GM18867 (cell line): Measurements from ENCODE around the gene AIF1.
"Not testable (repeated sequence)": the region's sequence is repeated elsewhere in the genome, so short reads cannot be mapped to it uniquely, and the experiment has no call there.

ENCODE experiments used
- ATAC-seq: cut with Tn5 transposase; IDR thresholded peaks from one replicate; pipeline ENCODE4 v1.9.1; 2021; ENCODE audit warnings: mild to moderate bottlenecking, moderate library complexity; ENCODE audit not compliant: unreplicated experiment

AIF1 gene

DNA sequence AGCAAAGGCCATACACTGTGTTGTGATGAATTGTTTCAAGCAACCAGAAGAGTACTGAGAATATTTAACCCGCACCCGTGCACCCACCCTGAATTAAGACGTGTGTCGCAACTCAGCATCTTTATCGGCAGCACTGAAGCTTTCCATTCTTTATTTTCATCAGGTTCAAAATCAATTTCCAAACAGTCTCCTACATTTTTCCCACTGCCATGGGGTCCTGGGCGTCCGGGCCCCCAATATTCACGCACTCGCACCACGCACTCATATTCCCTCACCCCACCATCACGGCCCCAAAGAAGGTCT lies 34.6 kb upstream of the AIF1 start:
- ATAC-seq = no peak

DNA sequence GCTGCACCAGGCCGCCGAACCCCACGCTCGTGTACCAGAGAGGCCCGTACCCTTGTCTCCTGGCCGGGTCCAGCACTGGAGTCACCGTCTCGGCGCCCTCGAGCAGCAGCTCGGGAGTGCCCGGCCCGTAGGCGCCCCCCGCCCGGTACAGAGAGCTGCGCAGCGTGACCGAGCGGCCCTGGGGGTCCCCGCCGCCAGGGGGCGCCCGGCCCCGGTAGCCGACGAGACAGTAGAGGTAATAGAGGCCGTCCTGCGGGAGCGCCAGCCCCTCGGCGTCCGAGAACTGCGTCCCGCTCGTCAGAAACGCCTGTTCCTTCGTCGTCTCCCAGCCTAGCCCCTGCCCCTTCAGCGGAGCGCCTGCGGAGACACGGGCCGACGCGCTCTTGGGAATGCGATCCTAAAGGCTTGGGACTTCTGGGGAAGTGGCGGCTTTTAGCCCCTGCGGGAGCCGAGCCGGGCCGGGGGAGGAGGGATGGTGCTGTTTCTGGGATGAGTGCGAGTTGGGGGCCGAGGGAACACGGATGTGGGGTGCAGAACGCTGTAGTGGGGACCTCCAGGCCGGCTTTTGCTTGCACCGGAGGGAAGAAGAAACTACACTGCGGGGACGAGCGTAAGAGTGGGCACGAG lies 34.1 kb upstream of the AIF1 start:
- ATAC-seq = peak; percentile 52

DNA sequence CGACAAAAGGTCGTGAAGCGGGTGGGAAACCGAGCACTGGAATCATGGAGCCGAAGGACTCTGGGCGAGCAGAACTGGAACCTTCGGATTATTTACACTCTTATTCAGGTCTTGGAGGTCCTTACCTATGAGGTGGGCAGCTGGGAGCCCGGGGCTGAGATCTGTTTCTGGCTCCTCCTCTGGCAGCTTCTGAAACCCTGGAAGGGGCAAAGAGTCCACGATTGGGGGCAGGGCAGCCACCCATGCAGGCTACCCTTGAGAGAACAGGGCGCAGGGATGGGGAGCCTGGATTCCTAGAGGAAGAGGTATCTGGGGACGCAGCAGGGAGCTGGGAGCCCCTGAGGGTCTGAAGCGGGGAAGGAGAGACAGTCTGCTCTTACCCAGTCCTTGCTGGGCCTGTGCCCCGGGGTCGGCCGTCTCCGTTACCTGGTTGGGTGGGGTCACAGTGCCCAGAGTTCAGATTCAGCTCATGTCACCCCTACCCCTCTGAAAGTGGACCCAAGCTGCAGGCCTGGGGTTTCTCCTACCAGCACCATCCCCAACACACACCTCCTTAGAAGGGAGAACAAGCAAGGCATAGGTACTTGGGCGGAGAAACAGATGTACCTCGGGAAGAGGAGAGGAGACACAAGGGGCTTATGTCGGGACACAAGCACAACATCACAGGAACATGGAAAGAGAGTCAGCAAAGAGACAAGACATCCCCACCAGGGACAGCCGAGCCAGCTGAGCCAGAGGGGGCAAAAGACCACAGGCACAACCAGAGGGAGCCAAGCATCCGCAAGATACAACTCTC lies 33.4 kb upstream of the AIF1 start:
- ATAC-seq = no peak

DNA sequence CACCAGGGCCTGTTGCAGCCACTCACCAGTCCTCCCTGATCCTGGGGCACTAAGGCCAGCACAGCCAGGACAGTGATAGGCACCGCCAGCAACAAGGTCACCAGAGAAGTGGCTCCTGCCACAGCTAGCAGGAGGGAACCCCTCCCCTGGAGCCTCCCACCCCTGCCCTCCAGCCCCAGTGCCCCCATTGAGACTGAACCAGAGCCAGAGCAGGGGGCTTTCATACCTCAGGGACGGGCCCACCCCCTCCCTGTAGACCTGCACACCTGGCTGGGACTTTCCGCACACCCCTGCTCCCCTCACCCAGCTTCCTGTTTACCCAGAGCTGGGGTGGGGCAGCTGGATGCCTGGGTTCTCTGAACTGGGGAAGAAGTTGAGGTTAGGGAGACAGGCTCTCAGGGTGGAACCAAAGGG lies 32.8 kb upstream of the AIF1 start, which contains the start of gene LTB:
Gene LTB, minus strand, starts transcription at position 195 of the 414 bp plus-strand sequence. Its CDS starts 7 bp downstream, at position 188.
- ATAC-seq = no peak

DNA sequence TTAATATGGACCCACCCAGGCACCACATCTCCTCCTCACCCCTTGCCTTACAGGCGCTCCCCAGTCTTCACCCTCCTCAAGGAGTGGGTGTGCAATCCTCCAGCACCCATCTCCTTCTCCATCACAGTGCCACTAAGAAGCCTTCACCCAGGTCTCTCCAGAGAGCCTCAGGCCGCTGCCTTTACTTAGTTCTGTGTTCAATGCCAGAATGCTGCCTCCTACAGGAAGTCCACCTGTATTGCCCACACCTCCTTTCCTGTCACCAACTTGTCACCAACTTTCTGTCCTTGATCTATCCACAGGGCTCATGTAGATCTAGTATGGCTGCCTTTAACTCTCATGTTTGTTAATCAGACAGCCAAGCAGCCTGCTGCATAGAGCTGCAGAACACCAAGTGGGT lies 29.5 kb upstream of the AIF1 start:
- no peak for ATAC-seq

DNA sequence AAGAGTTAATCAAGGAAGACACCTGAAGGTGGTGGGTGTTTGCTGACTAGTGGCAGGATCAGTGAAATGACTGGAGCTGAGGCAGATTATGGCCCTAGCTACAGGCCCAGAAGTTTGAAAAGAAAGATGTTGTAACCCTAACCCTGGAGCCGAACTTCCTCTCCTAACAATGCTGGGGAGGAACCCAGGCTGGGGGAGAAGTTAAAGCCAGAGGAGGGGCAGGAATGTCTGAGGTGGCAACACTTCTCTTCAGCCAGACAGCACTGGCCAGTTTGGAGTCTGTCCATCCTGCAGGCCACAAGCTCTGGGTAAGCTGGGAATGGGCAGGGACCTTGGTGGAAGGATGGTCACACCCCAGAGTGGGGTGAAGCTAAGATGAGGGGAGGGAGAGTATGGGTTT lies 29.0 kb upstream of the AIF1 start, which contains the start of gene LST1:
Gene LST1, plus strand, starts transcription at position 270 of the 400 bp plus-strand sequence. CDS start 1,023 bp downstream, outside the sequence.
- no peak for ATAC-seq

DNA sequence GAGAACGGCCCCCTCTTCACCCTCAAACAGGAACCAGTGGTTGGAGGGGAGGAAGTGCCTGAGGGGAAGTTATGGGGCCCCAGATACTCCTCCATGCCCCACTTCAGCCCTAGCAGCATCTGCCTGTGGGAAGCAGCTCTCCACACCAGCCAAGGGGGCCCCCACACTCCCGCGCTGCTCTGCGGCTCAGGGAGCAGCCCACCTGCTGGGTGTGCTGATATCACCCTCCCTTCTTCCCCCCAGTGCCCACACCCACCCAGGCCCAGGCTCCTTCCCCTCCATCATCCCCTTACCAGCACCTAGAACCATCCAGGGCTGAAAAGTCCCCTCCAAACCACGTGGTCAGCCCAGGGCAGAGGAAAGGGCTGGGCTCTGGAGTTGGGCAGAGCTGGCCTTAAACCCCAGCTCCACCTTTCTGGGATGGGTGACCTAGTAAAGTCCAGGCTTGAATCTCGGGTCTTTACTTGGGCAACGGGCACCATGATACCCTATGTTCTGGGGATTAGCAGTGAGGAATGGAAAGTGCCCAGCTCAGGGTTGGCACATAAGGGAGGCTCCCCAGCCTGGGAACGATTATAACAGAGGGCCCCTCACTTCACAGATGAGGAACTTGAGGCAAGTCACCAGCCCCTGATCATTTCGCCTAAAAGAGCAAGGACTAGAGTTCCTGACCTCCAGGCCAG lies 28.3 kb upstream of the AIF1 start:
- no peak for ATAC-seq

DNA sequence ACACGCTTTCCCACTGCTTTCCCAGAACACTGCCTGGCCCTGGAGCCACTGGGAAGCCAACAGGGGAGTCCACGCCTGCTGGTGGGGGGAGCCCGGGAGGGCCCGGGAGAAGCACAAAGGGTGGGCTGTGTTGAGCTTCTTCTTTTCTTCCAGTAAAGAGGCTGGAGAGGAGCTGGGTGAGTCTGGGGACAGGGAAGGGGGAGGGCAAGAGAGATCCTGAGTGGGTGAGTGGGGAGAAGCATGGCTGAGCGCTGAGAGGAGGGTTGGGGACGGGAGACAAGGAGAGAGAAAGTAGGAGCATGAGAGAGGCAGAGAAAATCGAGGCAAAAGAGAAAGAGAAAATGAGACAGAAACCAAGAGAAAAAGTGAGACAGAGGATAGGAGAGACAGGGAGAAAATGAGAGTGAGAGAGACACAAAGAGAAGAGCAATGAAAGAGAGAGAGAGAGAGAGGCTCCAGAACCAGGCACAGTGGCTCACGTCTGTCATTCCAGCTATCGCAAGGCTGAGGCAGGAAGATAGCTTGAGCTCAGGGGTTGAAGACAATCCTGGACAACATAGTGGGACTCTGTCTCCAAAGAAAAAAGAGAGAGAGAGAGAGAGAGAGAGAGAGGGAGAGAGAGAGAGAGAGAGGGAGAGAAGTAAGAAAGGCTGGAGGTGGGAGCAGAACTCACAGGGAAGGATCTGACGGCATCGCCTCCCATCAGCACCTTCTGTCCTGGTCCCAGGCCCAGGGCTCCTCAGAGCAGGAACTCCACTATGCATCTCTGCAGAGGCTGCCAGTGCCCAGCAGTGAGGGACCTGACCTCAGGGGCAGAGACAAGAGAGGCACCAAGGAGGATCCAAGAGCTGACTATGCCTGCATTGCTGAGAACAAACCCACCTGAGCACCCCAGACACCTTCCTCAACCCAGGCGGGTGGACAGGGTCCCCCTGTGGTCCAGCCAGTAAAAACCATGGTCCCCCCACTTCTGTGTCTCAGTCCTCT lies 26.9 kb upstream of the AIF1 start:
- ATAC-seq = no peak

DNA sequence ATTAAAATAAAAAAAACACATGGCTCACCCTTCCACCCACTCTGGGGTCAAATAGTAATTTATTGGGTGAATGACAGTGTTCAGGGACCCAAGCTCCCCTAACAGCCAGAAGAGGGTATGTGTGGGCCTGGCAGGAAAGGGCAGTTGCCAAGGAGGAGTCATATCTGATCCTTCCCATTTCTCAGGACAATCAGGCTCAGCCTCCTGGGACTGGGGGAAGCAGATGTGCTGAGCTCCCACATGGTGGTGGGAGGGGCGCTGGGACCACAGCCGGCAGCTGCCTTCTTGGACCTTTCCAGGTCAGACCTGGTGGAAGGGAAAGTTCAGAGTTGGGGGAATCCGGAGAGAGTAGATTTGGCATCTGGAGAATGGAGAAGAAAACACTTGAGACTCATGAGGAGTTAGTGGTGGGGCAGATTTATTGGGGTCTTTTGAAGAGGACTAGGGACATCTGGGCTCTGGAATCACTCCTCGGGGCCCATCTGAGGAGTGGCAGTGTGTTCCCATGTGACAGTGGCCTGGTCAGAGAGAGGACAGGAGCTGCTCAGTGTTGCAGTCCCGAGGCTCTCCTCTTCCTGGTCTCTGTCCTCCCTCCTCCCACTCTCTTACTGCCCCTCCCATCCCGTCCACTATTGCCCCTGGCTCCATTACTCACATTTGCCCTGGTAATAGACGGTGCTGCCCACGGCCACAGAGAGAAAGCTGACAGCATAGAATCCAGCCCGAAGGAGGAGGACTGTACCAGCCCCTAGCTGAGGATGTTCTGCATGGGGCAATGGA lies 26.0 kb upstream of the AIF1 start:
- ATAC-seq = no peak

DNA sequence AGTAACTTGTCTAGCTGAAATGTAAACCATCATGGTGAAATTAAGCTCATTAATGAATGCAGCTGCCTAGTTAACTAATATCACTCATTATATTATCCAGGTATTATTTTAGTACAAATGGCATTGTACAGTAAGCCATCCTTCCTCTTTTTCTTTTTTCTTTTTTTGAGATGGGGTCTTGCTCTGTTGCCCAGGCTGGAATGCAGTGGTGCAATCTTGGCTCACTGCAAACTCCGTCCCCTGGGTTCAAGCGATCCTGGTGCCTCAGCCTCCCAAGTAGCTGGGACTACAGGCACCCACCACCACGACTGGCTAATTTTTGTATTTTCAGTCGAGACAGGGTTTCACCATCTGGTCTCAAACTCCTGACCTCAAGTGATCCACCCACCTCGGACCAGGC lies 24.3 kb upstream of the AIF1 start:
- not testable (repeated sequence) for ATAC-seq

DNA sequence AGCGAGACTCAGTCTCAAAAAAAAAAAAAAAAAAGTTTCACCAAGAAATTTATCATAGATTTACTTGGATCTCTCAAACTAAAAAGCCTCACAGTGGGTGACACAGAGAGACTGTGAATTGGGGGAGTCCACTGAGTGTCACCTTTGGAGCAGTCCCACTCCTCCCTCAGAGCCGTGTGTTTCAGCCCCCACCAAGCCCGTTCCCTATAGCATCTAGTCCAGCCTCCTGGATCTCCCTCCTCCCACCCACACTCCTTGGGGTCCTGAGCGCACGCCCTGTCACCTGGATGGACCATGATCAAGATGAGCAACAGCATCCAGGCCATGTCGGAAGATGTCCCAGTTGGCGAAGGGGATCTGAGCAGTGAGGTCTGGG lies 22.6 kb upstream of the AIF1 start:
- no peak for ATAC-seq

DNA sequence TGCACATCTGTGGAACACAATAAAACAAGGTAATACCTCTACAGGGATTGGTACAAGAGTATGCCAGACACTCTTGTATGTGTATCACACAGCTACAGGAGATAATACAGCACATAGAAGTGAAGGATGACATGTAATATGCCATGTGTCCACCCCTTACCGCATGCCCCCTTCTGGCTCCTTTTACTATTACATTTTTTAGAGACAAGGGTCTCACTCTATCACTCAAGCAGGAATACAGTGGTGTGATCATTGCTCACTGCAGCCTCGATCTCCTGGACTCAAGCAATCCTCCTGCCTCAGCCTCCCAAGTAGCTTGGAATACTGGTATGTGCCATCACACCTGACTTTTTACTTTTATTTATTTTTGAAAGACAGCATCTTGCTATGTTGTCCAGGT lies 18.0 kb upstream of the AIF1 start:
- no peak for ATAC-seq

DNA sequence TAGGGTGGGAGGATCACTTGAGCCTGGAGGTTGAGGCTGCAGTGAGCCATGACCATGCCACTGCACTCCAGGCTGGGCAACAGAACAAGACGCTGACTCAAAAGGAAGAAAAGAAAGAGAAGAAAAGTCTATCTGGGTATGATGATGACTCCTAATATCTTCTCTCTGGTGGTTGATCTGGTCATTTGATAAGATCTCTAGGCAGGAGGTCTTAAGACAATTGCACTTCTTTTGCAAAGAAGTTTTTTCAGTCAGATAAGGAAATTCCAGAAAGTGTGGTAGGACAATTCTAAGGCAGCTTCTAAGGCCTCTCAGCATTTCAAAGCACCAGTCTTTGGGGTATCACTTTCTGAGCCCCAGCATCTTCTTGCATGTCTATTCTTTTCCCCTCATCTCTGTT lies 7.7 kb upstream of the AIF1 start:
- ATAC-seq = no peak

DNA sequence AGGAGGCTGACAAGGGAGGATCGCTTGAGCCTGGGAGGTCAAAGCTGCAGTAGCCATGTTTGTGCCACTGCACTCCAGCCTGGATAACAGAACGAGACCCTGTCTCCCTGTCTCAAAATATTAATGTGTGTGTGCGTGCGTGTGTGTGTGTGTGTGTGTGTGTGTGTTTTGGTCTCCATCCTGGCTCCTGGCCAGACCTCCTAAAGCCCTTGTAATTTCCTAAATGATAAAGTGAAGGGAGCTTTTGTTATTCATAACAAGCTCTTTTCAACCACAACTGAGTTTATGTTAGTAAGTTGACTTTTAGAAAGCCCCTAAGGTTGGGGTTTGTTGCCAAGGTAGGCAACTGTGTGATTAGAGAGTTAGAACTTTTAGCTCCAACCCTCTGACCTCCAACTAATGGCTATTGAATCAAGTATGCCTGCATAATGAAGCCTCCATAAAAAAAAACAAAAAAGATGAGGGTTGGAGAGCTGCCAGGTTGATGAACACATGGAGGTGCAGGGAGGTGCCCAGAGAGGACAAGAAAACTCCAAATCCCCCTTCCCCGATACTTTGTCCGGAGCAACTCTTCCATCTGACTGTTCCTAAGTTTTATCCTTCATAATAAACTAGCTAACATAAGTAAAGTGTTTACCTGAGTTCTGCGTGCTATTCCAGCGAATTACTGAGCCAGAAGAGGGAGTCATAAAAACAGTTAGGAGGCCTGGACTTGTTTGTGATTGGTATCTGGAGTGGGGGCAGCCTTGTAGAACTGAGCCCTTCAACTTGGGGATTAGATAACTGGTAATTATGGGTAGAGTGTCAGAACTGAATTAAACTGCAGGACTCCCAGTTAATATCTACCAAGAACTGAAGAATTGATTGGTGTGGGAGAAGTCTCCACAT lies 5.3 kb upstream of the AIF1 start:
- no peak for ATAC-seq

DNA sequence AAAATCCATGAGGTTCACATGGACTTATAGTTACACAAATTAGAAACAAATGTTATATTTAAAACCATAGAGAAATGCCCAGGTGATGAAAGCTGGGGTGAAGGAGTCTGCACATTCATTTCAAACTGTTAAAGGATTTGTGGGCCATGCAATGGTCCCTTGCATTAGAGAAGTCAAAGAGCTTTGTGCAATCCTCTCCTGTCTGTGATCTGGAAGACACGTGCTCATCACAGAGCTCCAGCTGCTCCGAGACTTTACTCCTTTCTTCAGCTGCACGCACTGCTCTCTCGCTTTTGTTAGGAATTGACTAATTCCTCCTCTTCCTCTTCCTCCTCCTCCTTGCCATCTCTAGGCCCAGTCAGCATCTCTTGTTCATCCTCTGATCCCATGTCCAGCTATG lies 4.1 kb upstream of the AIF1 start:
- ATAC-seq = no peak

DNA sequence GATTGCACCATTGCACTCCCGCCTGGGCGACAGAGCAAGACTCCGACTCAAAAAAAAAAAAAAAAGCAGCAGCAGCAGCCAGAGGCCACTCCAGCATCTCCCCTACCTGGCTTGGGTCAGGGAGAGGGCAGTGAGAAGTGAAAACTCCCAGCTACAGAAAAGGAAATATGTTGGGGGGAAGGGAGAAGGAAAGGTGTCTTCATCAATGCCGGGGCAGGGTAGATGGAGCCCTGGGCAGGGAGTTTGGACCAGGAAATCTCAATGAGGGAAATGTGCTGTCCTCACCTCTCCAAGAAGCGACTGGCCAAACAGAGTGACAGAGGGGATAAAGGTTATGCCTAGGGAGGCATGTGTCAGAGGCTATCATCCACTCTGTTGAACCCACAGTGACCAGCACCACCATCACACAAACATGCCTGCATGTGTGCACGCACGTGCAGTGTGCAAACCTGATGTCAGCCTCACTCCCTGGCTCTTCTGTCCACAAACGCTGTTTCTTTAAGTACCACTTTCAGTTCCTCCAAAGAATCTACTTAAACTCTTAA lies 887 bp upstream of the AIF1 start:
- ATAC-seq = no peak

DNA sequence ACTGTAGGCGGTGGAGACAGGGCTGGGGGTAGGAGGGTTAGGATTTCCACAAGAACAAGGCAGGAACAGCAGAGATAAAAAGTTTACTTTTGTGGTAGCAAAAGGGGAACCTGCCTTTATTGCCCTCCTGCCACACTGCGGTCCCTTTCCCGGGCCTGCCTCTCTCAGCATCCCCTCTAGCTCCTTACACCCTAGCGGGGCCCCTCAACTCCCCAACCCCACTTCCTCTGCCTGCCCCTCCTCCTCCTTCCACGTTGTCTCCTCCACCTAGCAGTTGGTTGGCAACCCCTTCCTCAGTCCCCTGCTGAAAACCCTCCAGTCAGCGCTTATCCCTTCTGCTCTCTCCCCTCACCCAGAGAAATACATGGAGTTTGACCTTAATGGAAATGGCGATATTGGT lies 714 bp downstream of the AIF1 start:
- ATAC-seq = no peak

DNA sequence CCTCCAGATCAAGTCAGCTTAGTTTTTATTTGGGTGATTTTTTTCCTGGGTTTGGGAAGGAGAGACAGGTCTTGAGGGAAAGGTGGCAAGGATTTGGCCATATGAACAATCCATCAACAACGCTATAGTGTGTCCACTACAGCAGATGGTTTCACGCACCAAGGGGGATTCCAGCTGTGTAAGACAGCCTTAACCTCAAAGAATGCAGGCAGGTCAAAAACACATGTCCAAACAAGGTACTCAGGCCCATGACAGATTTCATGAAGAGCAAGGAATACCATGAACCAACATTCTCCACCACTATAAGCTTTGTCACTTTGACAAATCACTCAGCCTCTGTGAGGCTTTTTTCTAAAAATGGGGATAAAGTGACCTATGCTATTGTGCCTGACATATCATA lies 2.0 kb downstream of the AIF1 start:
- no peak for ATAC-seq
